ENCODE measurements around the gene MFSD6L.

MFSD6L gene

GRCh38 chr17:8747742-8748141 is 51.4 kb downstream of the MFSD6L start:
- no peak for DNase-seq (ENCODE audit: low read depth in 2 of 2, low spot score in 1 of 2)

Data from stimulated activated CD8-positive, alpha-beta memory T cell treated with anti-CD3 and anti-CD28 coated beads, Interleukin-4, amount 100 ng/mL, for 1 hour (primary cell).